T47D (cell line): Measurements from ENCODE around the gene MEGF9.
A peak's percentile ranks its signal among the peaks of the same experiment; 100 is the strongest.
"Not testable (repeated sequence)": the region's sequence is repeated elsewhere in the genome, so short reads cannot be mapped to it uniquely, and the experiment has no call there.

Experiments
- DNase-seq, 2 experiments: peaks; one replicate each; pipeline versions ENCODE4 v3.0.0 to v3.0.0-alpha.2; 2011 to 2012; ENCODE audit warnings: low read depth in 1 of 2, low spot score in 1 of 2
- JUND ChIP-seq: IDR thresholded peaks from 2 replicates; pipeline ENCODE4 v1.6.1; 2012; ENCODE audit warnings: low read depth
- in situ Hi-C: cut with HindIII; loops from 2 replicates; pipeline ENCODE4 v1.10.0; 2016; ENCODE audit warnings: low sequenced_read_pairs, low pct_unique_long_range_greater_than_20kb

Gene MEGF9

DNA sequence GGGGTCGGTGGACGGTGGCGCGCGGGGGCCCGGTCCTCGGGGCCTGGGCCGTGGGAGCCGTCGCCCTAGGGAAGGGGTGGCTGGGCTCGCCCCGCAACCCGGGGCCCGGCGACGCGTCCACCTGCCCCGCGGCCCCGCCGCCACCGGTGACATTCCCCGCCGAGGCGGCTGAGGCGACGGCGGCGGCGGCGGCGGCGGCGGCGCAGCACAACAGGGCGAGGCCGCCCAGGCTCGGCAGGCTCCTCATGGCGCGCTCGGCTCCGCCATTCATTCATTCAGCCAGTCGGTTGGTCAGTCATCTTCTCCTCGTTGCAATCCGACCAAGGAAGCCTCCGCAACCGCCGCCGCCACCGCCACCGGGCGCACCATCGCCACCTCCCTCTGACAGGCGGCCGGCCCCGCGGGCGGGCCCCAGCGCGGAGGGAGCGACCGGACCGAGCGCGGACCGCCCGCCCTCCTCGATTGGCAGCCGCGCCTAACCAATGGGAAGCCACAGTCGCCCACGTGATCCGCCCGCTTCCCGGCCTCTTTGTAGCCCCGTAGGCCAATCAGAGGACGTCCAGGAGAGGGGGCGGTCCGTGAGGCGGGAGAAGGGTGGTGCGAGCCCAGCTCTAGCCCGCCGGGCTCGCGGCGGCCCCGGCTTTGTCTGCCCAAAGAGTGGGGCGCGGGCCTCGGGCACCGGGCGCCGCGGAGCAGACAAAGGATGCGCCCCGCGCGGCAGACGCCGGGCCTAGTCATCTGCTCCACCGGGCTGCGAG lies at the start of gene MEGF9:
Gene MEGF9, minus strand, starts transcription at position 383 of the 758 bp plus-strand sequence. Its CDS starts 112 bp downstream, at position 271.
- in situ Hi-C loops, result no loop called here
- peak; percentile 96 to 99 for DNase-seq
- TF ChIP-seq JUND, result no peak

DNA sequence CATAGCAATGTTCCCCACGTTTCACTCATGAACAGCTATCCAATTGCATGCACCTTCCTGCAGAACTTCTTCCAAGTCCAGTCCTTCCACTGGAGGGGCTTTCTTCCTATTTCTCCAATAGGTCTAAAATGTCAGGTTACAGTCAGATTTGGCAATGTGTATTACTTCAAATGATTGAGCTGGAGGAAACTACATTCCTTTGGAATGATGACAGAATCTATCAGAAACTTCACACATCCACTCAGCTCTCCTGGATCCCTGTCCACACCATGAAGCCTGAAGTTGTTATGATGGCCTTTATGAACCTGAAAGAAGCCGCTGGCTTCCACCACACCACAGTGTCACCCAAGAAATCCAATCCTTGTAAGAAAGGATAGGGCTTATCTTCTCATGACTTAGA lies 46.7 kb upstream of the MEGF9 start:
- DNase-seq, result no peak
- in situ Hi-C loops, result loop anchor here (25.0 kb wide), 1 partner anchor 176 kb away; the partner anchor contains the start of gene TRAF1
- no peak for TF ChIP-seq JUND

DNA sequence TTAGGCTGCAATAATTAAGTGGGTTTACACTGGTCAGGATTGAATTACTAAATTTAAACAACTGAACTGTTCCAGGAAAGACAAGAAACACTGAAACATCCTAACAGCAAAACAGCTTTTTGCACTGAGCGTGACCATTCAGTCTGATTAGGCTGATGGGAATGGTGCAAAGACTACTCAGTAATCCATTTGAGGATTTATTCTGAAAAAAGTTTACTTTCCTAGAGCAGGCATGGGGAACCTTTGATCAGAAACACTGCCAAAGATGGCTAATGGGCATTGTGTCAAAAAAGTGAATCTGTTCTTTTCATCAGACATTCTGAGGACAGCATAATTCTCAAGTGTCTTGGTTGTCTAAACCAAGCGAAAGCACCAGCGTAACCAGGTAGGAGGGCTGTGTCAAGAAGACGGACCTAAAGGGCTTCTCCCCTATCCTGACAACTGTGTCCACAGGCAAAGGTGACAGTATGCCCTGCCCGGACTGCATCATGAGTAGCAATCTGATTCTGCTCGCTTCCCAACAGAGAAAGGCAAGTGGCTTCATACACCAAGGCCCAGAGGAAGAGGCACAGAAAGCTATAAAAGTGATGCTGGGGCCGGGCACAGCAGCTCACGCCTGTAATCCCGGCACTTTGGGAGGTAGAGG lies 45.6 kb upstream of the MEGF9 start:
- in situ Hi-C loops, result loop anchor here (25.0 kb wide), 1 partner anchor 177 kb away; the partner anchor contains the start of gene TRAF1
- no peak for TF ChIP-seq JUND
- DNase-seq, result no peak

DNA sequence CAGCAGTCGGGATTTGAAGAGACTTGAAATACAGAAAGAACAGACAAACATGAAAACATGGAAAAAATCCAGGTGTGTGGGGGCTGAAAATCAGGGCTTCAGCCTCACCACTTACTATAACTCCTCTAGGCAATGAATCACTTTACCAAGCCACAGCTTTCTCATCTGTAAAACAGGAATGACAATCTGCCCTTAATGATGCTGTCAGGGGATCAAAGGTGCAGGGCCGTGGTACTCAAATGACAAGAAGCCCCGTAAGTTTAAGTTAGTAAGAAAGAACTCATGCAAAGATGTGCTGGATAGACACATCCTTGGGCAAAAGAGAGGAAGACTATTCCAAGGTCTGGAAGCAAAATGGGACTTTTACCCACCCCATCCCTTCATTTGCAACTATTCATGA lies 44.3 kb upstream of the MEGF9 start:
- no peak for DNase-seq
- TF ChIP-seq JUND, result no peak
- in situ Hi-C loops, result loop anchor here (25.0 kb wide), 1 partner anchor 179 kb away; the partner anchor contains the start of gene TRAF1

DNA sequence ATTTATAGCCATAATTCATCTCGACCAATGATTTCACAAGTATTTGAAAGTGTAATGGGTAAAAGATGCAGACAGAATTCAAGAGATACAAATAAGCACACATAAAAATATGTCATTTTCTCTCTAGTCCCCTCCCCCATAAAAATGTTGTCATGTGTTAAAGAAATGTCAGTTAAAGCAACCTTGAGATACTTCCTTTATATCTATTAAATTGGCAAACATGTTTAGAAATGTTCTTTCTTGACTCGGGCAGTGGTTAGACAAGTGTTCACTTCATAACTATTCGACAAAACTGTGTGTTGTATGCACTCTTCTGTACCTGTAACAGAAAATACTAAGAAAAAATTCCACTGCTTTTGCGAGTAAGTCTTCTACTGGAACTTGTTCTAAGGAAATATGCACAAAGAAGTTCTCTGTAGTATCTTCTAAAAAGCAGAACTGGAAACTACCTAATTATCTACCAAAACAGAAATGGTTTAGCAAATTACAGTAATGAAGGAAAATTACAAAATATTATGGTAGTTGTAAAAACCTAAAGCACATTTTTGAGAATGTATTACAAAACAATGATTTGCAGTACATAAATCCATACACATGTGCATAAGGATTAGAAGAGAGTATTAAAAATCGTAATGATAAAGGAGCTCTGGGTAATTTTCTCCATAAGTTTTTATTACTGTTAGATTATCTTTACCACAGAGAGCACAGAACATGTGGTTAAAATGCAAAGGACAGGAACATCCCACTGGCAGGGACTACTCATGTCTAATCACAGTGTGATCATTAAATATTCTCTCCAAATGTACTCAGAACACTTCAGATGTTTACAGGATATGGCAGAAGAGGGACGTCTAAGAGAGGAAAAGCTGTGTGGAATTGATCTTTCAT lies 43.0 kb upstream of the MEGF9 start:
- in situ Hi-C loops, result loop anchor here (25.0 kb wide), 1 partner anchor 180 kb away; the partner anchor contains the start of gene TRAF1
- no peak for DNase-seq
- TF ChIP-seq JUND, result no peak

DNA sequence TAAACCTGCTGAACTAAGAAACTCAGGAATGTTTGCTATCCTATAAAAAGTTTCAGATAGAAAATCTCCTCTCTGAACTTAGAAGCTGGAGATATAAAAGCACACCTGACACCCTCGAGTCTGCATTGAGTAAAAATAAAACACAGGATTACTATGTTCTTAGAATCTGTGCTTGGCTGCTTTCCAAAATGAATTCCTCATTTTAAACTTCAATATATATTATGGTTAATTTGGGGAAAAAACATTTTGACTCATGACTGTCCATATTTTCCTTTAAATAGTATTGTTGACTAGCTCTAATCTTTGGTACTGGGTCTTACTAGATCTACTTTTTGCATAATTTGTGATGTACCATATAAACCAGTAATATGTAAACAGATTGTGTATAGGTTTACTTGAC lies 42.3 kb upstream of the MEGF9 start:
- no peak for TF ChIP-seq JUND
- in situ Hi-C loops, result loop anchor here (25.0 kb wide), 1 partner anchor 181 kb away; the partner anchor contains the start of gene TRAF1
- peak in 1 of 2 experiments; percentile 31 for DNase-seq

DNA sequence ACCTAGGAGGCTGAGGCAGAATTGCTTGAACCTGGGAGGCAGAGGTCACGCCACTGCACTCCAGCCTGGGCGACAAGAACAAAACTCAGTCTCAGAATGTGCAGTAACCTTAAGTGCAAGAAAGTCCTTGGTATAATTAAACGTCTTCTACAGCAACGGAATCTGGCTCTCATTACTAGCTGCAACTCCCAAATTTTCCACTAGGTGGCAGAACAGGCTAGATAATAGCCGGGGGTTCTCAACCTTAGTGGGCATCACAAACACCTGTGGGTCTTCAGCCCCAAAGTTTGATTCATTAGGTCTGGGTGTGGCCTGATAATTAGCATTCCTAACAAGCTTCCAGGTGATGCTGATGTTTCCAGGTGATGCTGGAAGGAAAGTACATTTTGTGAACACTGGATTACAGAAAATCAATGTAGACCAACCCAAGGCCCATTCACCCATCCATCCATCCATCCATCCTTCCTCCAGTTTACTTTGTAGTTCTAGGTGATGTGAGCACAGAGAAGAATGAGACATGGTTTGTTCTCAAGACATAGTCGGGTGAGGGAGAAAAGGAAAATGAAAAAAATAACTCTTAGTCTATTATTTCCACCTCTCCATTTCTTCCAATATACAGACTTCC lies 41.7 kb upstream of the MEGF9 start:
- TF ChIP-seq JUND, result no peak
- DNase-seq, result peak; percentile 62 to 78
- in situ Hi-C loops, result loop anchor here (25.0 kb wide), 1 partner anchor 181 kb away; the partner anchor contains the start of gene TRAF1

DNA sequence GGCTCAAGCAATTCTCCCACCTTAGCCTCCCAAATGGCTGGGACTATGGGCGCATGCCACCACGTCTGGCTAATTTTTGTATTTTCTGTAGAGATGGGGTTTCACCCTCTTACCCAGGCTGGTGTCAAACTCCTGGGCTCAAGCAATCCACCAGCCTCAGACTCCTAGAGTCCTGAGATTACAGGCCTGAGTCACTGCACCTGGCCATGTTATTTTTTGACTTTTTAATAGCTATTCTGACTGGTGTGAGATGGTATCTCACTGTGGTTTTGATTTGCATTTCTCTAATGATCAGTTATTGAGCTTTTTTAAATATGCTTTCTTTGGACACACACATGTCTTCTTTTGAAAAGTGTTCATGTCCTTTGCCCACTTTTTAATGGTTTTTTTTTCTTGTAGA lies 40.8 kb upstream of the MEGF9 start:
- DNase-seq, result no peak
- in situ Hi-C loops, result loop anchor here (25.0 kb wide), 1 partner anchor 182 kb away; the partner anchor contains the start of gene TRAF1
- no peak for TF ChIP-seq JUND

DNA sequence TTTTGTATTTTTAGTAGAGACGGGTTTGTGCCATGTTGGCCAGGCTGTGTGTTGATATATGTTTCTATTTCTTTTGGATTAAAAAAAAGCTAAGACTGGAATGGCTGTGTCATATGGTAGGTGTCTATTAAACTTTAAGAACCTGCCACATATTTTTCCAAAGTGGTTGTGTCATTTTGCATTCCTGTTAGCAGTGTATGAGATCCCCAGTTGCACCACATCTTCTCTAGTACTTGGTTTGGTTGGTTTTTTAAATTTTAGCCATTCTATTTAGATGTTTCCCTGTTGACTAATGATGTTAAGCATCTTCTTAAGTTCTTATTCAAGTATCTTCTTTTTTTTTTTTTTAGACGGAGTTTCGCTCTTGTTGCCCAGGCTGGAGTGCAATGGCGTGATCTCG lies 36.2 kb upstream of the MEGF9 start:
- no peak for DNase-seq
- in situ Hi-C loops, result loop anchor here (25.0 kb wide), 1 partner anchor 187 kb away; the partner anchor contains the start of gene TRAF1
- no peak for TF ChIP-seq JUND

DNA sequence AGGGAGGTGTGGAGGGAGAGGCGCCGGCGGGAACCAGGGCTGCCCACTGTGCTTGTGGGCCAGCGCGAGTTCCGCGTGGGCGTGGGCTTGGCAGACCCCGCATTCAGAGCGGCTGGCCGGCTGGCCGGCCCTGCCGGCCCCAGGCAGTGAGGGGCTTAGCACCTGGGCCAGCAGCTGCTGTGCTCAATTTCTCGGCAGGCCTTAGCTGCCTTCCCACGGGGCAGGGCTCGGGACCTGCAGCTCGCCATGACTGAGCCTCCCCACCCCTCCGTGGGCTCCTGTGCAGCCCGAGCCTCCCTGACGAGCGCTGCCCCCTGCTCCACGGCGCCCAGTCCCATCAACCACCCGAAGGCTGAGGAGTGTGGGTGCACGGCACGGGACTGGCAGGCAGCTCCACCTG lies 32.1 kb upstream of the MEGF9 start:
- DNase-seq, in situ Hi-C loops: not testable (repeated sequence)

DNA sequence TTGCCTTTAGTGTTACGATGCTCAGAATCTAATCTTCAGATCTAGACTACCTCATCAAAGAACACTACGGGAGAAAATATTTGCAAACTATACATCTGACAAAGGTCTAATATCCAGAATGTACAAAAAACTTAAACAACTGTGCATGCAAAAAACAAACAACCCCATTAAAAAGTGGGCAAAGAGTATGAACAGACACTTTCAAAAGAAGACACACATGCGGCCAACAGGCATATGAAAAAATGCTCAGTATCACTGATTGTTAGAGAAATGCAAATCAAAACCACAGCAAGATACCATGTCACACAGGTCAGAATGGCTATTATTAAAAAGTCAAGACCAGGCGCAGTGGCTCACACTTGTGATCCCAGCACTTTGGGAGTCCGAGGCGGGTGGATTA lies 31.0 kb upstream of the MEGF9 start:
- in situ Hi-C loops, result no loop called here
- TF ChIP-seq JUND, result no peak
- no peak for DNase-seq

DNA sequence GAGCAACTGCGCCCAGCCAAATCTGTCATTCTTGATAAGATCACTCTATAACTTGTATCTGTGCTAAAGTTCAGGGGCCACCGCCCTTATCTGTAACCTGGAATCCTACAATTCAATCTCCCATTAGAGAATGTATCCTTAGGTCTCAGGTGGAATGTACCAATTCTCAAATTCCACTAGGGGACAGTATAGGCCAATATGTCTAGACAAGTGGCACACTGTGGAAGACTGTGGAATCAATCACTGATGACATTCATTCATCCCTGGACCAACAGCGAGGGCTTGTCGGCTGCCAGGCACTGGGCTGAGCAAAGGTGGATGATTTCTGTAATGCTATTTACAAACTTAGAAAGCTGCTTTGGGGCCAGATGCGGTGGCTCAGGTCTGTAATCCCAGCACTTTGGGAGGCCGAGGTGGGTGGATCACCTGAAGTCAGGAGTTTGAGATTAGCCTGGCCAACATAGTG lies 28.7 kb upstream of the MEGF9 start:
- peak; percentile 67 to 82 for DNase-seq
- no peak for TF ChIP-seq JUND
- in situ Hi-C loops, result no loop called here
